Measurements from ENCODE around the gene INPP4B. TPM values are rescaled to one million over a fixed set of nuclear protein-coding genes. Genes with fewer than 3 reads are reported as not detected.
"Not testable (repeated sequence)": the region's sequence is repeated elsewhere in the genome, so short reads cannot be mapped to it uniquely, and the experiment has no call there.

INPP4B gene
- total RNA-seq, 1 experiment from 2014 or later: 0.07 TPM

DNA sequence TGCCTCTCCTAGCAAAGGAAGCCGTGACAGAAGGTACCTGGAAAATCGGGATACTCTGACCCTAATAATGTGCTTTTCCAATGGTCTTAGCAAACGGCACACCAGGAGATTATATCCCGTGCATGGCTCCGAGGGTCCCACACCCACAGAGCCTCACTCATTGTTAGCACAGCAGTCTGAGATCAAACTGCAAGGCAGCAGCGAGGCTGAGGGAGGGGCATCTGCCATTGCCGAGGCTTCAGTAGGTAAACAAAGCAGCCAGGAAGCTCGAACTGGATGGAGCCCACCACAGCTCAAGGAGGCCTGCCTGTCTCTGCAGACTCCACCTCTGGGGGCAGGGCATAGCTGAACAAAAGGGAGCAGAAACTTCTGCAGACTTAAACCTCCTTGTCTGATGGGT, 779.5 kb downstream of the INPP4B start:
- H3K14ac ChIP-seq (ENCODE audit: insufficient read depth, low read length); H3T11ph ChIP-seq (ENCODE audit: low read length); H2BK20ac ChIP-seq (ENCODE audit: low read depth, low read length, poor library complexity, severe bottlenecking); H2BK5ac ChIP-seq (ENCODE audit: insufficient read length, low read length); H2BK120ac ChIP-seq (ENCODE audit: low read depth, low read length, poor library complexity, severe bottlenecking); H3K79me2 ChIP-seq (ENCODE audit: insufficient read depth, low read length); H3K4me1 ChIP-seq (ENCODE audit: insufficient read depth, low read length); H3K4me3 Mint-ChIP-seq; H3K4ac ChIP-seq (ENCODE audit: low read depth, low read length); H2BK12ac ChIP-seq (ENCODE audit: insufficient read length, low read depth, low read length); H3K4me1 Mint-ChIP-seq; DNase-seq; H2AK5ac ChIP-seq (ENCODE audit: insufficient read length, low read length); H3K79me1 ChIP-seq (ENCODE audit: insufficient read depth, low read depth, low read length, poor library complexity, severe bottlenecking); H2BK15ac ChIP-seq (ENCODE audit: low read depth, low read length); H2AFZ ChIP-seq (ENCODE audit: low read length); H3K23ac ChIP-seq (ENCODE audit: insufficient read length, low read depth, low read length); H3K23me2 ChIP-seq (ENCODE audit: insufficient read length, low read depth, low read length, poor library complexity, severe bottlenecking); H3K18ac ChIP-seq (ENCODE audit: insufficient read length, low read depth, low read length); H3K27me3 Mint-ChIP-seq (ENCODE audit: low read depth); H4K20me1 ChIP-seq (ENCODE audit: control insufficient read depth, insufficient read depth, insufficient read length); H3K4me2 ChIP-seq (ENCODE audit: insufficient read depth, insufficient read length, low read length); H3K9ac ChIP-seq (ENCODE audit: extremely low read depth, insufficient read length, low read length); H3K27me3 ChIP-seq (ENCODE audit: insufficient read depth, low read length); H3K9me3 ChIP-seq (ENCODE audit: control insufficient read depth, low read depth, low read length); H4K5ac ChIP-seq (ENCODE audit: insufficient read length, low read depth, low read length); H3K27ac Mint-ChIP-seq; H3K27ac ChIP-seq (ENCODE audit: insufficient read length, low read depth, low read length); H3K56ac ChIP-seq (ENCODE audit: insufficient read length, low read depth, low read length); H4K8ac ChIP-seq (replicated peaks; ENCODE audit: insufficient read length, low read depth, low read length); H4K91ac ChIP-seq (ENCODE audit: insufficient read length, low read depth, low read length): not testable (repeated sequence)
- H3K36me3 Mint-ChIP-seq (ENCODE audit: insufficient read depth in 1 of 3, low read depth in 3 of 3): peaks cover 0 to 24% (median 17%) of the 10 kb centered on the region in 3 experiments; a peak in 4 of 7 replicates
- H3K9me3 Mint-ChIP-seq: peaks cover 34 to 47% of the 10 kb centered on the region in 2 experiments
- no CpG with 5 or more reads among the region's 8 CpGs for WGBS (ENCODE audit: extremely low coverage, insufficient read length, low lambda C conversion rate)

All from H9 (cell line).